NCI-H2029 treated with DMSO at 0.1 percent for 48 hours (cell line): ENCODE results near the gene ACP3.

Source experiments
- DNase-seq: peaks from one replicate; lab custom pipeline; 2025; lab: John Stamatoyannopoulos, UW

Gene ACP3

DNA sequence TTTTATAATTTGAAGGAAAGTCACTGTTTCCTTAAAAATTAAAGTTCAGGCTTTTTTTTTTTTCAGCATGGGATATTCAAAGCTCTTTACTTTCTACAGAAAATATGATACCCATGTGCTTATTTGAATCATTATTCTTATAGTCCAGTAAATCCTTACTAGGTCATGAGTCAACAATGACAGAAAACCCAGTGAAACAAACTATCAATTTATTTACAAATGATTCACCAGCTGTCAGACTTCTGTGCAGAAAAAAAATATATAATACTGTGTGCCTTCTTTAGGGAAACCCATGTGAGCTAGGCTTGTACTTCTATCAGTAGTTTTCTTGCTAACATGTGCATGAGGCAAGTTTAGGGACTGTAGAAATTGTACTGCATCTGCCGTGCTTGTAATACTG is 1.2 kb downstream of the ACP3 start:
- DNase-seq = no peak

DNA sequence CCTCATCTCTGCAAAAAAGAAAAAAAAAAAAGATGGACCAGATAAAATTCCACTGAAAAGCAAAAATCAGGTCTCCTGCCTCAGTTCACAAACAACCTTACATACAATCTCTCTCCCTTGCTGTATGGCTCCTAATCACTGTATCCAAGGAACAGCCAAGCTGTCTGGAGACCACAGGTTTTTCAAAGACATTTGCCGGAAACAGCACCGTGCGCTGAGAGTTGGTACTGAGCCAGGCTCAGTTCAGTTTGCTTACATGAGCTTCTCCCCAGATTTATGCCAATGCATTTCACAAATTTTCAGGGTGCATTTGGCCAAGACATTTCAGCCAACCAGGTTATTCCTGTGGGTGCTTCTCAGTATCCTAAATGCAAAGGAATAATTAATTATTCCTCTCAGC is 4.1 kb downstream of the ACP3 start:
- no peak for DNase-seq

DNA sequence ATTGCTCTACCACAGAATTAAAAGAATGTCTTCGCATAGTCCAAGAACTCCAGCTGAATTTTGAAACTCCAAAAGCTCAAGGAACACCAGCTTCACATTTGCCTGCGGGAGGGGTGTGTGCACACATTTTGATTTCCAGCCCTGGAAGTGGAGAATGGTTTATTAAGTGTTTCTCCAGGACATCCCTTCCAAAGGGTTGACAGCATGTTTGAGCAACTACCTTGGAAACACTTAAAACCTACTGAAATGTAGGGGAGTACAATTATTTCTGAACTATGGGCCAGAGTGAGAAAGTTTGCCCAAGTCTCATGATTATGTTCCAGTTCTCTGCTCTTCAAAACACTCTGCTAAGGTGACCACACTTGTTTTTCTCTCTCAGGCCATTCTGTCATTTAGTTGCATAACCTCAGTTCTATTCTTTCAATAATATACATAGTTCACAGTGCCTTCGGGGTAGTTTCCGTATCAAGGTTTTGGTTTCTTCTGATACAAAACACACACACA is 7.9 kb downstream of the ACP3 start:
- no peak for DNase-seq

DNA sequence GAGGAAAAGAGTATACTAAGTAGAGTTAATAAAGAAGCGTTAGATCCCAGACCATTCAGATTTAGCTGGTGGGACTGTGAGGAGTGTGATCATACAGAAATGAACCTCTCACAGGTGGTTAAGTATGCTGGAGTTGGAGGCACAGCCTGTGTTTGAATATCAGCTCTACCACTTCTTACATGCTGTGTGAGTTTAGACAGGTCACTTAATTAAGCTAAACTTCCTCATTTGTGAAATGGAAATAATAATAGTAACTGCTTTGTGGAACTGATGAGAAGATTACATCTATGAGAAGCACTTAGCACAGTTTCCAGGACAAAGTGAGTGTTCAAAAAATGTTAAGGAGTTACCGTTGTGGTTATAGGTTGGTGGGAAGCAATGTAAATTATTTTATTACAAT is 8.4 kb downstream of the ACP3 start:
- no peak for DNase-seq

DNA sequence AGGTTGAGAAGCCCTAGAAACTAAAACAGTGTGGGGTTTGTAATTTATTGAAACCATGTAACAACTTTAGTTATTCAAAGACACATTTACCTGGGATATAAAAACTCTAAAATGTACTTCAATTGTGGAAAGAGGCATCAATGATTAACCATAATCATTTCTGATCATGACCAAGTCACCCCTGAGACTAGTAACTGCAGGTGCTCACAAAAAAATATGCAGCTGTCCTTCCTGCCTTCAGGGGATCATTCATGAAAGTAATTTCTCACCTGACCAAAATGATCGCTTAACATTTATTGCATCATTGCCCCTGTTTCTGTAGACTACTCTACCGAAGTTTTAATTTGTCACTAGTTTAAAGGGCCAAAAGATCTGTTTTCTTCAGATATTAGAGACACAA is 9.0 kb downstream of the ACP3 start:
- no peak for DNase-seq

DNA sequence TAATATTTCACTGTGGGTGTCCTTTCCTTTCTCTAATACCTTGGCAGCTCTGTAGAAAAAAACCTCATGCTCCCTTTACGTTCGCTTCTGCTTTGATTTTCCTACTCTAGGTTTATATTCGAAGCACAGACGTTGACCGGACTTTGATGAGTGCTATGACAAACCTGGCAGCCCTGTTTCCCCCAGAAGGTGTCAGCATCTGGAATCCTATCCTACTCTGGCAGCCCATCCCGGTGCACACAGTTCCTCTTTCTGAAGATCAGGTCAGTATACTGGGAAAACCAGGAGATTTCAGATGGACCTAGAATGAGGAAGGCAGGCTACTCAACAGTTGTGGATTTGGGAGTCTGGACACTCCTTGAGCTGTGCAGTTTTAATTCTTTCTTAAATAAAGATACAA is 14.9 kb downstream of the ACP3 start:
- no peak for DNase-seq

DNA sequence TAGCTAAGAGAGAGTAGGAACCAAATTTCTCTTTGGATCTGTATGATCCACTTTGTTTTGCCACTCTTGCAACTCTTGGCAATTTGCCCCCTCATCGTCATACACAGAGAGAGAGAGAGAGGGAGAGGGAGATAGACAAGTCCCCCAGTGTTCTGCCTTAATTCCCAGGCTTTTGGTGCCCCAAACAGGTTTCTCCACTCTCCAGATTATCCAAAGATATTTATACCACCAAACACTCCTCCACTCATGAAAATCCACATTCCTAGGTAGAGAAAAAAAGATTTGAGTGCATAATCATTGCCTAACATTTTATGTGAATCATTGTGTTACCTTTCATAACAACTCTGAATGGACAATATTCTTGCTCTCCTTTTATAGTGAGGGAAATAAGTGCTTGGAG is 15.3 kb downstream of the ACP3 start:
- DNase-seq = no peak

DNA sequence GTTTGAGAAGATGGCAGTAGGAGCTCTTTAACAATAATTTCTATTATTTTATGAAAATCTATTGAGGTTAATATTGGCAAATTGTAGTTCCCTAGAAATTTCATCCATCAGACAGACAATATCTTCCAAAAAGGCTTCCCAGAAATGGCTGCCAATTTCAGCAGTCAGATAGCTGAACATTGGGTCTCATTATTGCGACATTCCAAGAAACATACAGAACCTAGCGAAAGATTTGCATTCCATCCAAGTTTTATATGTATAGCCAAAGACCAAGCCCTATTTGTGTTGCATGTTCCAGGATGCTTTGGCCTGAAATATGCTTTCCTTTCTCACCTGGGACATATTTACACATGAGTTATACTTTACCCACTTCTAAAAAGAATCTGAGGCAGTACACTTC is 24.5 kb downstream of the ACP3 start:
- DNase-seq = no peak

DNA sequence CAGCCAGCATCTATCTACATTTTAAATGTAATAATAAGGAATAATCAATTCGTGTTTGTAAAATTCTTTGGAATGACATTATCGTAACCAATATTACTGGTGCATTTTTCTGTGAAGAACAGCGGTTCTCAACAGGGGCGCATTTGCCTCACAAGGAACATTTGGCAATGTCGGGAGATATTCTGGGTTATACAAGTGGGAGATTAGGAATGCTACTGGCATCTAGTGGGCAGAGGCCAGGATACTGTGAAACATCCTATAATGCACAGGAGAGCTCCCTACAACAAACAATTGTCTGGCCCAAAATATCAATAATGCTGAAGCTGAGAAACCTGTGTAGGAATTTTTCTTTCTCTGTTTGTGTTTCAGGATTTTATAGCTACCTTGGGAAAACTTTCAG is 25.0 kb downstream of the ACP3 start:
- DNase-seq = peak; percentile 16

DNA sequence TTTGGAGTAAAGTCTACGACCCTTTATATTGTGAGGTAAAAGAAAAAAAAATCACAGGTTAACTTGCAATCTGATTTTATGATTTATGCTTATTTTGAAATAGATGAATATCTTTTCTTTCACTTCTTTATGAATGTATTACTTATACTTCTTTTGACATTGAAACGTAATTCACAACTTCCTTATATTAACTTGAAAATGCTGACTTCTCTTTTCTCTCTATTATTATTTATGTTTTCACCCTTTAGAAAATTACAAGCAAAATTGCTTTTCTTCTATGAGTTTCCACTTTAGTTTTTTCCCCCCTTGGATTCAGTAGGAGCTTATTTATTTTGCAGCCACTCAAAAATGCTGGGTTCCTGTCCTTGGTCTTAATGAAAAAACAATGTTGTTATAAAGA is 25.4 kb downstream of the ACP3 start:
- no peak for DNase-seq

DNA sequence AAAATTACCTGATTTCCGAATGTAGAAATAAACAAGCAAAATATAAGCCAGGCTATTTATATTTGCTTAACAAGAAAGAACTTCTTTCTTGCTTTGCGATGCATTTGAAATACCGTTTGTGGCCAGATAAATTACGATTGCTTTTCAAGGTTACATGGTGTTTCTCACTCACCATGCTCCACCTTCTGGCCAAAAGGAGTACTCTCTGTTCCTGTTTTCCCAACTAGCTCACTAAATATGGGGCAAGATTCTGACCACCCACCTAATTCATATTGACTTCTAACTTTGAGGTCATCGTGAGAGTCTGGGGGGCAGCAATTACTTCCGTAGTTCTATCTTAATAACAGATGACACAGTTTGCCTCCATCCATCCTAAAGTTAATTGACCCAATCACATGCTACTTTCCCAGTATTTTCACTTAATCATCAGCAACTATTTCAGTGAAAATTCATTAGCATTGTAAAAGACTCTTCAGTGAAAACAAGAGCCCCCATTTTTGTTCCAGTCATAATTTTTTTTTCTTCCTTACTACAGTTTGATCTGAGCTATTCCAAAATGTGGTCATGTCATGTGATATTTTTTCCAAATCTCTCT is 25.9 kb downstream of the ACP3 start:
- DNase-seq = peak; percentile 53

DNA sequence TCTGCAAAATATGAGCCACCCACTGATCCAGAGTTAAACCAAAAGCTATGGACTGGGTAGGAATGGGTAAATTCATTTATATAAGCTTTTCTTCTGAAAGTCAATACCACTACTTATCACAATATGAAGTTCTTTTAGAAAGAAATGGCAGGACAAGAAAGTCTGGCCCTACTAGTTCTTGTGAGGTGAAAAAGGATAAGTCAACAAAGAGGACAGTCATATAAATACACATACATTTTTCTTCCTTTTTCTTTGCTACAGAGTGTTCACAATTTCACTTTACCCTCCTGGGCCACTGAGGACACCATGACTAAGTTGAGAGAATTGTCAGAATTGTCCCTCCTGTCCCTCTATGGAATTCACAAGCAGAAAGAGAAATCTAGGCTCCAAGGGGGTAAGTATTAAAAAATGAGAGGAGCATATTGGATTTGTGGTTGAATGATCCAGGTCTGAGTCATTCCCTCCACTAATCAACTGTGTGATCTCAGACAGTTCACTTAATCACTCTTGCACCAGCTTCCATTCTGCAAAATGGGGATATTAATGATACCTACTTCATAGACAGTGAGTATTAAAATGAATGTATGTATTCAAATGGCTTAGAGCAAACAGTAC is 27.6 kb downstream of the ACP3 start:
- no peak for DNase-seq

DNA sequence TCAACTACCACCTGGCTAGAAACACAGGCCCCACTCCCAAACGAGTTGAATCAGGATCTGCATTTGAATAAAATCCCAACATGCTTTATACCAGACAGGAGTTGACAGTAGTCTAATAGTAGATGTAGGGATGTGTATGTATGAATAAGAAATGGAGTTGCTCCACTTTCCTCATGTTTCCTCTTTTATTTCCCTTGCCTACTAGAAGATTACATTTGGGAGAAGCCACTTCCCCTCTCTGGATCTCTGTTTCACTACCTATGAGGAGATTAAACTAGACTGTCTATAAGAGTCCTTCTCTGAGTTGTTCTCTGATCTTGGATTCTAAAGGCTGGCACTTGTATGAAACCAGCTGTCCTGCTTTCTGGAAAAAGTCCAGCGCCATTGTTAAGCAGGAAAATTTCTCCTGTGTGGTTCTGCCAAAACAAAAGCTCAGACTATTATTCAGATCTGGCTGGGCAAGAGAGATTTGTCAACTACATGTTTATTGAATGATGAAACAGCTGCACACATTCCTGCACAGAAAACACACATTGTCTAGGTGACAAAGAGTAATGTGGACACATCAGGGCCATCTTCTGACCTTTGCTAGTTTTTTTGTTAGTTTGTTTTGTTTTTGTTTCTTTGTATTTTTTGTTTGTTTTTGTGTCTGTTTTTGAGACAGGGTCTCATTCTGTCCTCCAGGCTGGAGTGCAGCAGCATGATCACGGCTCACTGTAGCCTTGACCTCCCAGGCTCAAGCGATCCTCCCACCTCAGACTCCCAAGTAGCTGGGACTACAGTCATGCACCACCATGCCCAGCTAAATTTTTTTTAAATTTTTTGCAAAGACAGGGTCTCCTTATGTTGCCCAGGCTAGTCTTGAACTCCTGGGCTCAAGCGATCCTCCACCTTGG is 29.9 kb downstream of the ACP3 start:
- peak; percentile 69 for DNase-seq

DNA sequence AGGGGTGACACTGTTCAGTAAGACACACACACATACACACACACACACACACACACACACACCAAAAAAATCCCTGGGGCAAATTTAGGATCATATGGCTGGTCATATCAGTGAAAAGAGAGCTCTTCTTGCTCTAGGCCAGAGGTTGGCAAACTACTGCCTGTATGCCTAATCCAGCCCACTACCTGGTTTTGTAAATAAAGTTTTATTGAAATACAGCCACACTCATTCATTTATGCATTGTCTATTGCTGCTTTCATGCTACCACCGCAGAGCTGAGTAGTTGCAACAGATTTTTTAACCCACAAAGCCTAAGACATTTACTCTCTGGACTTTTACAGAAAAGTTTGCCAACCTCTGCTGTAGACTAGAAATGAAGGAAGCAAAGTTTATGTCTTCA is 30.6 kb downstream of the ACP3 start:
- no peak for DNase-seq

DNA sequence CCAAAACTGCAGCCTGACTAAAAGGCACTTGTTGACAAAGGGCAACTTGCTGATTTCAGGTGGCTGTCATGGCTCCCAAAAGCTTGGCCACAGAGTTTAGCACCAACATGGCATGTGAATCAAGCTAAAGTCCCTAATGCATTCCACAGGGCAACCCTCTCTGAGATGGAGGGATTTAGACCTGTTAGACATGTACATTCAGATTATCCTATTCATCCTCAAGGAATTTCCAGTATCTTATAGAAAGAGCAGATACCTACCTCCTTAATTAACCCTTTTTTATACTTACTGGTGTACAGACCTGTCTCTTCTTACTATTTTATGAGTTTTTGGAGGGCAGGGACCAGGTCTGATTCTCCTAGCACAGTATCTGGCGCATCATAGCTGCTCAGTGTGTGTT is 31.3 kb downstream of the ACP3 start:
- DNase-seq = no peak

DNA sequence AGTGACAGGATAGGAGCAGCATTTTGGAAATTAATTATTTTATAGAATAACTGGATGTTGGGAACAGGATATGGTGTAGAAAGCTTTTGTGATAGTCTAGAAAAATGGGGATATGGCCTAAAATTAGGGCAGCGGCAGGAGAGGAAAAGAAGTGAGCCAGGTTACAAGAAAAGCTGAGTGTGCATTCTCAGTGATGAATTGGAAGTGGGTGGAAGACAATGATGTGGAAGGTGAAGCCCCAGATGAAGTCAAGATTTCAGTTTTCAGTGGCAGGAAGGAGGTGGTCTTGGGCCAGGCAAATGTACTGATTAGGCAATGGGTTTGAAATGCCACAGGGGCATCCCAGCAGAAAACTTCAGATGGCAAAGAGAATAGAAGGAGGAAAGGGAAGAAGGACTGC is 33.6 kb downstream of the ACP3 start:
- DNase-seq = no peak

DNA sequence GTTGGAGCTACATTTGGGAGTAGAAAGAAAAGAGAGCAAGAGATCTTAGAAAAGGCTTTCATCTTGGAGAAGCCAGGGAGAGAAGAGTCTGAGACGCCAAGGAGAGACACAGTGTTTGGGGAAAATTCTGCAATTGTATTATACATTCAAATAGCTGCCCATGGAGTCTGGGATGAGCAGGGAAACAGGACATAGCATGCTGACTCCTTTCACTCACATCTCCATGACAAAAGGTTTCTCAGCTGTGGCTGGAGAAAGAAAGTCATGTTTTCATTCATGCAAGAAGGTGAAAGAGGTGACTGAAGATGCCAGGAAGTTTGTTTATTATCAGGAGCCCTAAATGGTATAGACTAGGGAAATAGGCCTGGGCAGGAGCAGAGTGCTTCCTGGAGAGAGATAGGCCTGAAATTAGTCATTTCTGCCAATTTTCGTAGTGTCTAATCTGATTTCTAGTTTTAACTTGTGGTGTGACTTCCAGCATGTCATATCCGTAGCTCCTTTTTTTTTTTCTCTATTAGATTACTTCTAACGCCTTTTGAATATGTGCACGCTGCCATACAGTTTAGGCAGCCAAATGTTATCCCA is 34.1 kb downstream of the ACP3 start:
- no peak for DNase-seq

DNA sequence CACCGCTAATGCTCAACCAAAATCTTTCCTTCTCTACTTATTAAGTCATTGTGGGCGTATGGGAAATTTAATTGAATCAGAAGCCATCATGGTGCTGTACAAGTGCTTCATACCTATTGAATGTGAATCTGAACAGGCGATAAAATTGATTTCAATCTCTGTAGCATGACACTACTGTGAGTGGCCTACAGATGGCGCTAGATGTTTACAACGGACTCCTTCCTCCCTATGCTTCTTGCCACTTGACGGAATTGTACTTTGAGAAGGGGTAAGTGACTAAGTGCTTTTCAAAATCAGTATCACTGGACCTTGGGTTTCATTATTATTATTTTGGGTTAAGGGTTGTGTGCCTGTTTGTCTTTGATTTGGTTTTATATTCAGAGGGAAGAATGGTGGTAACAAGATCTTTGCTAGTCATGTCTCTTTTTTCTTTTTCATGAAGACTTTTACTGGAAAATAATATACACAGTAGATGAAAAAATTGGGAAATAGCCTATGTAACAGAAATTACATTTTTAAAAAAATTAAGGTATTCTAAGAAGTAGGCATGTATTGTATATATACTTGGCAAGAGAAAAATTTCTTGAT is 35.4 kb downstream of the ACP3 start:
- peak; percentile 86 for DNase-seq

DNA sequence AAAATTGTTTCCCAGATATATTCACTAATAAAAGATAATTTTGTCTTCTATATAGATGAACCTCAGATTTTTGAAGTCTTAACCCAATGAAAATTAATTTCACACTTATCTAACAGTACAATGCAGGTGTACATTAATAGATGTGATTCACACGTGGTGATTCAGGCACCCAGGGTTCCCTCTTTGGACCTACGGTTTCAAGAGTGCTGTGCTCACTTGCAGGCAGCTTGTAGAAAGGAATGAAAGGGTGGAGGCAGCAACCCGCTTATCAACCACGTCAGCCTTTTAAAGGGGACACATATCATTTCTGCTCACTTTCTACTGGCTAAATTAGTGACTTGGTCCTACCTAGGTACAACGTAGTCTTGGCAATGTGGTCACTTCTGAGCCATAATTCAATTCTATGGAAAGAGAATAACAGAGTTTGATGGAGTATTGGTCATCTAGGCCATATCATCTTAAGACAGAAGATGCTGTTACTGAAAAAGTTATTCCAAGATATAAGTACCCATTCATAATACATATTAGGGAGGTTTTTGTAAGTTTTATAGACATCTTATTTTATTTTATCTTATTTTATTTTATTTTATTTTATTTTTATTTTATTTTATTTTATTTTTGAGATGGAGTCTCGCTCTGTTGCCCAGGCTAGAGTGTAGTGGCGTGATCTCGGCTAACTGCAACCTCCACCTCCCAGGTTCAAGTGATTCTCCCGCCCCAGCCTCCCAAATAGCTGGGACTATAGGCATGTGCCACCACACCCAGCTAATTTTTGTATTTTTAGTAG is 37.9 kb downstream of the ACP3 start:
- DNase-seq = no peak

DNA sequence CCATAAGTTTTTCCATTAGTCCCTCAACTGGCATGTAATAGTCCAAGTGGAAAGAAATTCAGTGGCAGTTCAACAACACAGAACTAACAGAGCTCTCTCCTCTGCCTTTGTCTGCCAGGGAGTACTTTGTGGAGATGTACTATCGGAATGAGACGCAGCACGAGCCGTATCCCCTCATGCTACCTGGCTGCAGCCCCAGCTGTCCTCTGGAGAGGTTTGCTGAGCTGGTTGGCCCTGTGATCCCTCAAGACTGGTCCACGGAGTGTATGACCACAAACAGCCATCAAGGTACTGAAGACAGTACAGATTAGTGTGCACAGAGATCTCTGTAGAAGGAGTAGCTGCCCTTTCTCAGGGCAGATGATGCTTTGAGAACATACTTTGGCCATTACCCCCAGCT is 39.4 kb downstream of the ACP3 start:
- DNase-seq = no peak

DNA sequence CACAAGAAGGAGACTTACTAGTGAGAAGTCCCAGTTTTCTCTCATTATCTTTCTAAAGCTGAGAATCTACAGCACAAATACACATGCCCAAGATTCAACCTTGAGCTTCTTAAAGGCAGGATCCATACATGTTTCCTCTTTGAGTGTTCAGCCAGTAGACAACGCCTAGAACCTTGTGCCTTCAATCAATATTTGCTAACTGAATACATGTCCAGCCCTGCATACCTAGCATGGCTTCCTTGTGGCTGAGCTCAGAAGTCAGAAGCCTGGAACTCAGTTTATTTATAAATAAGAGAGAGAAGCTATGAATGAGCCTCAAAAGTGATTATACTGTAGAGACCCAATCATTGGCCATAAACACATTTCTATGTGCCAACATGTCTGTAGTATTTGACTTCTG is 43.5 kb downstream of the ACP3 start:
- DNase-seq = no peak

DNA sequence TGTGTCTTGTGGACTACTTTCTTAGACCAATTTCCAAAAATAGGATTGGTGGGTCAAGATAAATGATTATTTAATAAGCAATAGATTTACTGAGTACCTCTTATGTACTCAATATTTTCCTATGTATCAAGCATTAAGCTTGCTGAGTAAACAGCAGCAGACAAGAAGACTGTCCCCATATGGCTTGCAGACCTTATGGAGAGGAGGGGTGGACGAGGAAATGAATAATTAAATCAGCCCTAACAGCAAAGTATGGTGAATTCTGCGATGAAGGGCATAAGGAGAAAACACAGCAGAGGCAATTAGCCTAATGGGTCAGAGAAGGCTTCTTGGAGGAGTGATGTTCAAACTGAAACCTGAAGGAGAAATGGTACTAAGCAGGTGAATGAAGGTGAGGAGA is 45.1 kb downstream of the ACP3 start:
- no peak for DNase-seq
